Tibial nerve (tissue), 4 donors: ENCODE results near the gene WDR83.

Experiments
- EP300 ChIP-seq, 2 donors: sonication (generic); formaldehyde crosslinking; IDR thresholded peaks; one replicate each; pipeline ENCODE4 v1.6.1; 2017; ENCODE audit warnings: antibody characterized with exemption in 2 of 2, mild to moderate bottlenecking in 1 of 2
- POLR2A ChIP-seq, 2 donors: fragments of 450-650 bp; IDR thresholded peaks; one replicate each; pipeline ENCODE4 v1.6.1; 2017; ENCODE audit warnings: antibody characterized with exemption in 2 of 2, mild to moderate bottlenecking in 2 of 2, moderate library complexity in 2 of 2
- TF ChIP-seq, protein P1 (sequence below), 5 experiments: fragments of 200-600 bp in 3 of 5; fragments of 450-650 bp in 2 of 5; sonication (generic) in 3 of 5; IDR thresholded peaks; one replicate each; pipeline ENCODE4 v1.5.1; 2016 to 2019; ENCODE audit warnings: antibody characterized with exemption in 5 of 5, mild to moderate bottlenecking in 3 of 5, moderate library complexity in 2 of 5

DNA sequence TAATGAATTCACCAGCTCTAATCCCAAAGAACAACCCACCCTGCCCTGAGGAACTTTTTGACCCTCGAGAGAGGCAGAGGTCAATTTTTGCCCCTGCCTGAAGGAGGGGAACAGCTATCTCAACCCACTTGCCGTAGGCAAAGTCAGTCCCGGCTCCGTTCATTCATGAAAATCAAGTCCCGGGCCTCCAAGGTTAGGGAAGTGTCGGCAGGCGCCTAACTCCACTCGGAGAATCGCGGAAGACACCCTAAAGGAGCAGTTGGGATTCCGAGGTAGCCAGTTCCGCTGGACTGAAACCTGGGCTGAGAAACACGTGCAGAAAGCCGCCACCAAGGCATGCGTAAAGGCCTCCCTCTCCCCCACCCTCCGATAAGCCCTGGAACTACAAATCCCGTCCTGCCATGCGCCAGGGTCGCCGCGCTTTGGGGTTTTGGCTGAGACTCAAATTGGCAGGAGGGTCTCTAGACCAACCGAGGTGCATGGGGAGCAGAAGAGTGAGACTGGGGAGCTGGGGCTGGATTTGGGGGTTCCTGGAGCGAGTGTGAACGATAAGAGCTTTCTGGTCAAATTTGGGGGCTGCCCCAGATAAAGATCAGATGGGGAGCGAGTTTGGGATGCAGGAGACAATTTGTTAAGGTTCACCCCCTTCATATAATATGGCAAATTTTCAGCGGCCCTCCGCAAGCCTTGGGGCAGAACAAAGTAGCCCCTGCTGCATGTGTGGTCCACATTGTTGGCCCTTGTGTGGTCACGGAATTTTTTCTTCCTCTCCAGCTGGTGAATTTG lies 57.2 kb downstream of the WDR83 start, which contains the start of gene TNPO2:
- TF ChIP-seq, protein P1, sequence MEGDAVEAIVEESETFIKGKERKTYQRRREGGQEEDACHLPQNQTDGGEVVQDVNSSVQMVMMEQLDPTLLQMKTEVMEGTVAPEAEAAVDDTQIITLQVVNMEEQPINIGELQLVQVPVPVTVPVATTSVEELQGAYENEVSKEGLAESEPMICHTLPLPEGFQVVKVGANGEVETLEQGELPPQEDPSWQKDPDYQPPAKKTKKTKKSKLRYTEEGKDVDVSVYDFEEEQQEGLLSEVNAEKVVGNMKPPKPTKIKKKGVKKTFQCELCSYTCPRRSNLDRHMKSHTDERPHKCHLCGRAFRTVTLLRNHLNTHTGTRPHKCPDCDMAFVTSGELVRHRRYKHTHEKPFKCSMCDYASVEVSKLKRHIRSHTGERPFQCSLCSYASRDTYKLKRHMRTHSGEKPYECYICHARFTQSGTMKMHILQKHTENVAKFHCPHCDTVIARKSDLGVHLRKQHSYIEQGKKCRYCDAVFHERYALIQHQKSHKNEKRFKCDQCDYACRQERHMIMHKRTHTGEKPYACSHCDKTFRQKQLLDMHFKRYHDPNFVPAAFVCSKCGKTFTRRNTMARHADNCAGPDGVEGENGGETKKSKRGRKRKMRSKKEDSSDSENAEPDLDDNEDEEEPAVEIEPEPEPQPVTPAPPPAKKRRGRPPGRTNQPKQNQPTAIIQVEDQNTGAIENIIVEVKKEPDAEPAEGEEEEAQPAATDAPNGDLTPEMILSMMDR (IDR thresholded peaks at IDR 0.05), result no peak
- TF ChIP-seq EP300 (IDR thresholded peaks at IDR 0.05), result peak in 1 of 2 donors; percentile 15
- TF ChIP-seq POLR2A (IDR thresholded peaks at IDR 0.05), result no peak
